IPS-15b (cell line): Measurements from ENCODE around the gene B3GALT5.
"Not testable (repeated sequence)": the region's sequence is repeated elsewhere in the genome, so short reads cannot be mapped to it uniquely, and the experiment has no call there.

Experiments used
- H3K27me3 ChIP-seq: one replicate; pipeline ENCODE4 v1.6.1; 2013; ENCODE audit warnings: low read length; ENCODE audit not compliant: control insufficient read depth, insufficient read depth
- H3K36me3 ChIP-seq: one replicate; pipeline ENCODE4 v1.6.1; 2013; ENCODE audit warnings: low read length; ENCODE audit not compliant: control insufficient read depth, insufficient read depth
- H3K4me1 ChIP-seq: one replicate; pipeline ENCODE4 v1.6.1; 2013; ENCODE audit warnings: mild to moderate bottlenecking, low read length; ENCODE audit not compliant: control insufficient read depth, insufficient read depth
- H3K4me3 ChIP-seq: one replicate; pipeline ENCODE4 v1.5.1; 2013; ENCODE audit warnings: low read depth, low read length
- H3K9ac ChIP-seq: one replicate; pipeline ENCODE4 v1.6.1; 2013; ENCODE audit warnings: low read depth, mild to moderate bottlenecking, low read length
- H3K9me3 ChIP-seq: one replicate; pipeline ENCODE4 v1.6.1; 2013; ENCODE audit warnings: mild to moderate bottlenecking, low read length; ENCODE audit not compliant: control insufficient read depth, insufficient read depth

B3GALT5 gene

DNA sequence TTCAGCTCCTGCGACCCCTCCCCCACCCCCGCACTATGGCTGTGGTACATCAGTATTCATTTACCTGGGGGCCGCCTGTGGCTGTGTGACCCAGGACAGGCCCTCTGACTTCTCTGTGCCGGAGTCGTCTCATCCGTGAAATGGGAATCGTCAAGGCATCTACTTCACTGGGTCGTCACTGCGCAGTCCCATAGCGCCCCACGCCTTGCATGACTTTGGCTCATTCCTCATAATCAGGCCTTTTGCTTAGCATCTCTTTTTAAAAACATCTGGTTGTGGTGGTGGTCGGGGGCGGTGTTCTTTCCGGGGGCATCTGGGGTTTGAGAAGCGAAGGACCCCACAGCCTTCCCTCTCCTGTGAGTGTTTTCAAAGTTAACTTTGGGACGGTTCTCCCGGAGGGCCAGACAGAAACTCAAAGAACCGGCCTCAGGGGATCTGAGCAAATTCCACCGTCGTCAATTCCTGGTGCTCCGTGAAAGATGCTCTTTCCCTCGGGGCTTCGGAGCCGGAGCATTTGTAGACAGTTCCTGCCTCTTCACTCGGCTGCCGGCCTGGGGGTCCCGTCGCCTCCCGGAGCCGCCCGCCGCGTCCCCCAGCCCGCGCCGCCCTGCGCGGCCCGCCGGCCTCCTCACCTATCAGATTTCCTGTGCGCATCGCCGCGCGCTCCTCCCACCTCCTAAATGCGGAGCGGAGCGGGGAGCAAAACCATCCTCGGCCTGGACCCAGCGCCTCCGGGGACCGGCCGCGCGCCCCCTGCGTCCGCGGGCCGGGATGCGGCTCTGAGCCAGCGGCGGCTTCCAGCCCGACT lies at the start of gene B3GALT5:
TSS of gene B3GALT5 (plus strand) at position 708 of the 808 bp plus-strand sequence. CDS start 47,620 bp downstream, outside the sequence.
- peak within 1 kb of the TSS; percentile 39 for H3K9ac ChIP-seq
- no peaks in the 10 kb centered on the region for H3K9me3 ChIP-seq
- peaks cover 18% of the 10 kb centered on the region for H3K4me1 ChIP-seq
- H3K36me3 ChIP-seq = no peaks in the 10 kb centered on the region
- peak within 1 kb of the TSS; percentile 89 for H3K4me3 ChIP-seq
- no peaks in the 10 kb centered on the region for H3K27me3 ChIP-seq

GRCh38 chr21:39564200-39564599 lies 48.5 kb upstream of the B3GALT5 start:
- H3K4me1 ChIP-seq = peaks cover 2% of the 10 kb centered on the region
- H3K9ac ChIP-seq = no peak overlapping the region
- H3K36me3 ChIP-seq = no peaks in the 10 kb centered on the region
- no peak overlapping the region for H3K4me3 ChIP-seq
- H3K27me3 ChIP-seq = no peaks in the 10 kb centered on the region
- no peaks in the 10 kb centered on the region for H3K9me3 ChIP-seq

DNA sequence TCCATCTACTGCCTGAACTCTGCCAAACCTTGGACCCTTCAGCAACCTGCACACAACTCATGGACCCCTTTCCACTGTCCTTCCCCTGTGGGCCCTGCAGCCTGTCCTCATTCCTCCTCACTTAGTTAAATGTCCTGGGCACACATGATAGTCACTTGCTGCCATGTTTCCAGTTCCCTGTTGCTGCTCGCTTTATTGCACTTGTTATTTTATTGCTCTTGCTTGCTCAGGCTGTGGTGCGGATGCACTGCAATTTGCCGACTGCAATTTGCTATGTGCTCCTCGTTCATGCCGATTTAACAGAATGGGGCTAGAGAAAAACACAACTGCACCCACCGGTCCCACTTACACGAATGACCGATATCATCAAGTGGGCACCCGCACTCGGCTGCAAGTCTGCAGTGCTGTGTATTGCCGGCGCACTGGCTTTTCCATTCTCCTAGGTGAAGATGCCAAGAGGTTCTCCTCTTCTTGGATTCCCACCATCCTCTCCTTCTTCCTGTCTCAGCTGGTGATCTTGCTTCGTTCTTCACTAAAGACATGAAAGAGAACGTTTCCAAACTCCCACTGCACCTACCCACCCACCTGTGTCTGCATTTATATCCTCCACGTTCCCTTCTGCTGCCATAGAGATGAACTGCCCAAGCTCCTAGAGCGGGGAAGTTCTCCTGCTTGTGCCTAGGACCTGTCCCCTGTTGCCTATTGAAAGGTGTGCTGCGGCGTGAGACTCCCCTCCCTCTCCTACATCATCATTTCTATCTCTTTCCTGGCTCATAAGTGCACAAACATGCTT lies 45.4 kb upstream of the B3GALT5 start:
- Histone ChIP-seq H3K4me1 (peaks cover 2% of the 10 kb centered on the region), H3K4me3 (no peak overlapping the region), H3K9ac (no peak overlapping the region), H3K9me3 (no peaks in the 10 kb centered on the region), H3K36me3 (no peaks in the 10 kb centered on the region), H3K27me3 (no peaks in the 10 kb centered on the region)

GRCh38 chr21:39568361-39568760 lies 44.4 kb upstream of the B3GALT5 start:
- no peak overlapping the region for H3K4me3 ChIP-seq
- no peaks in the 10 kb centered on the region for H3K9me3 ChIP-seq
- no peaks in the 10 kb centered on the region for H3K27me3 ChIP-seq
- no peaks in the 10 kb centered on the region for H3K36me3 ChIP-seq
- H3K9ac ChIP-seq = no peak overlapping the region
- H3K4me1 ChIP-seq = peaks cover 2% of the 10 kb centered on the region

DNA sequence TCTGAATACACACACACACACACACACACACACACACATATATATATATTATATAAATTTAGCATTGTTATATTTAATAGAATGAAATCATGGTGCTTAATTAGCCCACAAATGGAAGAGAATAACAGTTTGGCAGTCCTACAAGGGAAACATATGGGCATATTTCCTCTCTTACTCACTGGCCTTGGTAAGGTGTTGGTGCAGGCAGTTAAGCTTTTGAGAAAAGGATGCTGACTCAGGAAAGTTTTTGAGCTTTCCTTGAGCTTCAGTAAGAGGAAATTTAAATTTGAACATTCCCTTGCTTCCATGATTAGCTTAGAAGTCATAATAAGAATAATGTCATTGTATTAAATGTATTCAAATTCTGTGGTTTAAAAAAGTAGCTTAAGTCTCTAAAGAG lies 37.0 kb upstream of the B3GALT5 start:
- no peaks in the 10 kb centered on the region for H3K27me3 ChIP-seq
- no peak overlapping the region for H3K4me3 ChIP-seq
- no peaks in the 10 kb centered on the region for H3K4me1 ChIP-seq

DNA sequence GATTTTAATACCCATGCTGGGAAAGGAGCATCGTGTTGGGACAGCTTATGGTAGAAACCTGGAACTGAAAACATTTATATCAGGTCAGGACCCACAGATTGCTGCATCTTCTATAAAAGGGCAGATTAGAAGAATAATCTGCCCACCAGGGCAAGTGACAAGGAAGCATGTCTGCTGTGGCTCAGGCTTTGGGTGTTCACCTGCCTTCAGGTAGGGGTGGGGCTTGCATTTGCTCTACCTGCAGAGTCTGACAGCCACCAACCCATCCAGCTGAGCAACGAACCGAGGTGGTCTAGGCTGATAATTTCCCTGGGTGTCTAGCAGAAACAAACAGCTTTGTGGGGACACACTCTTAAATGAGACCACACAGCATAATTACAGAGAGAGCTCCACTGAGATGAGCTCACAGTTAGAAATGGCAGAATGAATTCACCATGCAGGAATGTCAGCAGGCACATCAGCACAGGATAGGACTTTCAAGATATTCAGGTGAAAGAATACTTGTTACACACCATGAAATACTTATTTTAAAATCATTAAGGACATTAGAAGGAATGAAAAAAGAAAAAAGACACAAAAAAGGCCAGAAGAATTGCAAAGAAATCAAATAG lies 36.1 kb upstream of the B3GALT5 start:
- no peak overlapping the region for H3K9ac ChIP-seq
- no peaks in the 10 kb centered on the region for H3K9me3 ChIP-seq
- no peak overlapping the region for H3K4me3 ChIP-seq

More for the DNA sequence above, 37.0 kb upstream of the B3GALT5 start:
- H3K9me3 ChIP-seq = no peaks in the 10 kb centered on the region
- H3K9ac ChIP-seq = no peak overlapping the region
- no peaks in the 10 kb centered on the region for H3K36me3 ChIP-seq

GRCh38 chr21:39579734-39580332 lies 32.9 kb upstream of the B3GALT5 start:
- Histone ChIP-seq H3K9ac (no peak overlapping the region), H3K4me1 (no peaks in the 10 kb centered on the region), H3K36me3 (no peaks in the 10 kb centered on the region)

More for the DNA sequence above, 36.1 kb upstream of the B3GALT5 start:
- no peaks in the 10 kb centered on the region for H3K4me1 ChIP-seq
- no peaks in the 10 kb centered on the region for H3K27me3 ChIP-seq
- no peaks in the 10 kb centered on the region for H3K36me3 ChIP-seq

GRCh38 chr21:39580744-39581143 lies 32.0 kb upstream of the B3GALT5 start:
- Histone ChIP-seq H3K4me1 (no peaks in the 10 kb centered on the region), H3K4me3 (no peak overlapping the region), H3K27me3 (no peaks in the 10 kb centered on the region), H3K36me3 (no peaks in the 10 kb centered on the region), H3K9me3 (no peaks in the 10 kb centered on the region), H3K9ac (no peak overlapping the region)

More at GRCh38 chr21:39579734-39580332, 32.9 kb upstream of the B3GALT5 start:
- H3K4me3 ChIP-seq = no peak overlapping the region
- no peaks in the 10 kb centered on the region for H3K9me3 ChIP-seq
- H3K27me3 ChIP-seq = no peaks in the 10 kb centered on the region

DNA sequence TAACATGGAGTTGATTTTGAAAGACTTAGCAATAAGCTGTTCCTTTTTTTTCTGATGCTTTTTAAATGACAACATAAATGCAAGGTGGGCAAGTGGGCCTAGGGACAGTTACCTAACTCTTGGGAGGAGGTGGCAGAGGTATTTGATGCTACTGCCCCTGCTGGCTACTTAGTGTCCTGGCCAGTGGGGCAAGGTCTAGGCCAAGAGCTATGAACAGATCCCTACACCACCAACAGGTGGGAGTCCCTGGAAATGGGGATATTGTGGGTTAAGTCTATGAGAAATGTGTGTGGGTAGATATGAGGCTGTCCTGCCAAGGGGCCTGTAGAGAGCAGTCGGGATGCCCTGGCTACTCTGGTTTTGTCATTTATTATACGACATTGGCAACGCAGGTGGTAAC lies 31.3 kb upstream of the B3GALT5 start:
- Histone ChIP-seq H3K9ac (no peak overlapping the region), H3K9me3 (no peaks in the 10 kb centered on the region), H3K27me3 (no peaks in the 10 kb centered on the region), H3K4me1 (no peaks in the 10 kb centered on the region), H3K36me3 (no peaks in the 10 kb centered on the region), H3K4me3 (no peak overlapping the region)

- Histone ChIP-seq H3K9me3 (no peaks in the 10 kb centered on the region), H3K36me3 (no peaks in the 10 kb centered on the region), H3K4me1 (no peaks in the 10 kb centered on the region), H3K4me3 (no peak overlapping the region), H3K9ac (no peak overlapping the region), H3K27me3 (no peaks in the 10 kb centered on the region)
These were observed 30.0 kb upstream of the B3GALT5 start for GRCh38 chr21:39582749-39583148.

DNA sequence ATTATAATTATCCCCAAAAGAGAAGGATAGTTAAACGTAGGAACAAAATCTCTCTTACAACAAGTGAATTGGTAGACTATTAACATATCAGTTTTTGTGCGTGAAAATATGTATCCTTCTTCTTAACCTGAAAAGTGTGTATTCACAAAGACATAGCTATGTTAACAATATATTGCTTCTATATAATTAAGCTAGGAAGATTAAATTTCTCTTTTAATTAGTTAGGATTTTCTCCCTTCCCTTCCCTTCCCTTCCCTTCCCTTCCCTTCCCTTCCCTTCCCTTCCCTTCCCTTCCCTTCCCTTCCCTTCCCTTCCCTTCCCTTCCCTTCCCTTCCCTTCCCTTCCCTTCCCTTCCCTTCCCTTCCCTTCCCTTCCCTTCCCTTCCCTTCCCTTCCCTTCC lies 29.2 kb upstream of the B3GALT5 start:
- not testable (repeated sequence) for H3K36me3 ChIP-seq, H3K27me3 ChIP-seq, H3K4me3 ChIP-seq, H3K9me3 ChIP-seq, H3K9ac ChIP-seq, H3K4me1 ChIP-seq
